Loucy (cell line): ENCODE data around the gene ELMO1.

Experiments
- EZH2phosphoT487 ChIP-seq: fragments of 200-600 bp; IDR thresholded peaks from 2 replicates; pipeline ENCODE4 v1.6.1; 2018; ENCODE audit warnings: antibody characterized with exemption, mild to moderate bottlenecking, moderate library complexity, borderline replicate concordance
- TF ChIP-seq, protein P1 (sequence below): fragments of 200-600 bp; sonication (generic); conservative IDR thresholded peaks from 2 replicates; pipeline ENCODE4 v1.5.1; 2014; ENCODE audit warnings: mild to moderate bottlenecking, antibody characterized with exemption, low read length

DNA sequence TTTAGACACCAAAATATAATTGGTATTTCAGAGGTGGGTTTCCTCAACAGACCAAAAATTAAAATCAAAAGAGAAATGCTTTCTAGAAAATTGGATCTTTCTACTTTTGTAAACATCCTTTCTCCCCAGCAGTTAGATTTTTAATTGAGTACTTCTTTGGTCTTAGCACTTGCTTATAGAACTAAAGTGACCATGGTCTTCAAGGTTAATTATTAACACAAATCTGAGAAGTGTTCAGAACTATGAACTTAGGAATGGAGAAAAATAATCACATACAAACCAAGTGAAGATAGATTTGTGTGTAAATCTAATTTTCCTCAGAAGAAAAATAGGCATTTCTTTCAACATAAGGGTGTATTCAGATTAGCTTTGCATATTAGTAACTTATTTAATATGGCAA is 355.4 kb downstream of the ELMO1 start:
- TF ChIP-seq, protein P1, sequence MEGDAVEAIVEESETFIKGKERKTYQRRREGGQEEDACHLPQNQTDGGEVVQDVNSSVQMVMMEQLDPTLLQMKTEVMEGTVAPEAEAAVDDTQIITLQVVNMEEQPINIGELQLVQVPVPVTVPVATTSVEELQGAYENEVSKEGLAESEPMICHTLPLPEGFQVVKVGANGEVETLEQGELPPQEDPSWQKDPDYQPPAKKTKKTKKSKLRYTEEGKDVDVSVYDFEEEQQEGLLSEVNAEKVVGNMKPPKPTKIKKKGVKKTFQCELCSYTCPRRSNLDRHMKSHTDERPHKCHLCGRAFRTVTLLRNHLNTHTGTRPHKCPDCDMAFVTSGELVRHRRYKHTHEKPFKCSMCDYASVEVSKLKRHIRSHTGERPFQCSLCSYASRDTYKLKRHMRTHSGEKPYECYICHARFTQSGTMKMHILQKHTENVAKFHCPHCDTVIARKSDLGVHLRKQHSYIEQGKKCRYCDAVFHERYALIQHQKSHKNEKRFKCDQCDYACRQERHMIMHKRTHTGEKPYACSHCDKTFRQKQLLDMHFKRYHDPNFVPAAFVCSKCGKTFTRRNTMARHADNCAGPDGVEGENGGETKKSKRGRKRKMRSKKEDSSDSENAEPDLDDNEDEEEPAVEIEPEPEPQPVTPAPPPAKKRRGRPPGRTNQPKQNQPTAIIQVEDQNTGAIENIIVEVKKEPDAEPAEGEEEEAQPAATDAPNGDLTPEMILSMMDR = no peak
- TF ChIP-seq EZH2phosphoT487 = no peak
